ENCODE results near the gene ORC1.
A peak's percentile ranks its signal among the peaks of the same experiment; 100 is the strongest.

Gene ORC1

GRCh38 chr1:52366517-52366827, 37.8 kb downstream of the ORC1 start:
- no peak for TF ChIP-seq CTCF (IDR thresholded peaks at IDR 0.05; ENCODE audit: low read length, missing control alignments)
- peak overlapping the region; percentile 93 for H3K4me3 ChIP-seq (replicated peaks; ENCODE audit: low read depth, low read length)
- DNase-seq (ENCODE audit: low read depth) = no peak

- no peak for TF ChIP-seq CTCF (IDR thresholded peaks at IDR 0.05; ENCODE audit: low read length, missing control alignments)
- H3K4me3 ChIP-seq (replicated peaks; ENCODE audit: low read depth, low read length) = peak within 1 kb of the TSS; percentile 93
- DNase-seq (ENCODE audit: low read depth) = peak; percentile 98
Measured at GRCh38 chr1:52365746-52366516, 38.3 kb downstream of the ORC1 start, which contains the start of gene CC2D1B. TSS of gene CC2D1B (minus strand) at chr1:52366205. CDS start at chr1:52364620, 1,585 bp downstream.

- H3K4me3 ChIP-seq (replicated peaks; ENCODE audit: low read depth, low read length) = peak overlapping the region; percentile 93
- DNase-seq (ENCODE audit: low read depth) = peak; percentile 60
- no peak for TF ChIP-seq CTCF (IDR thresholded peaks at IDR 0.05; ENCODE audit: low read length, missing control alignments)
Measured at GRCh38 chr1:52365071-52365745, 39.0 kb downstream of the ORC1 start.

- peak overlapping the region; percentile 93 for H3K4me3 ChIP-seq (replicated peaks; ENCODE audit: low read depth, low read length)
- no peak for TF ChIP-seq CTCF (IDR thresholded peaks at IDR 0.05; ENCODE audit: low read length, missing control alignments)
- DNase-seq (ENCODE audit: low read depth) = no peak
Measured at GRCh38 chr1:52364235-52364839, 39.9 kb downstream of the ORC1 start.

- no peak for TF ChIP-seq CTCF (IDR thresholded peaks at IDR 0.05; ENCODE audit: low read length, missing control alignments)
- H3K4me3 ChIP-seq (replicated peaks; ENCODE audit: low read depth, low read length) = no peak overlapping the region
- DNase-seq (ENCODE audit: low read depth) = no peak
Measured at GRCh38 chr1:52360595-52360968, 43.6 kb downstream of the ORC1 start.

GRCh38 chr1:52359676-52360594, 44.3 kb downstream of the ORC1 start:
- H3K4me3 ChIP-seq (replicated peaks; ENCODE audit: low read depth, low read length) = no peak overlapping the region
- no peak for DNase-seq (ENCODE audit: low read depth)
- TF ChIP-seq CTCF (IDR thresholded peaks at IDR 0.05; ENCODE audit: low read length, missing control alignments) = no peak

All from fibroblast of pulmonary artery (primary cell).